B cell (primary cell): ENCODE measurements around the gene ABL1. TPM values are rescaled to one million over a fixed set of nuclear protein-coding genes. Genes with fewer than 3 reads are reported as not detected.

Source experiments
- ATAC-seq: fragments of 200-7000 bp; cut with Tn5 transposase; one replicate; pipeline ENCODE4 v1.10.0; 2021; ENCODE audit warnings: low read depth, mild to moderate bottlenecking, moderate number of reproducible peaks, moderate library complexity
- CTCF ChIA-PET: fragments of 350-600 bp; sonication (Branson Sonifier 250); formaldehyde crosslinking; loops from one replicate; lab custom pipeline; 2021; ENCODE audit warnings: antibody characterized with exemption, inconsistent platforms; lab: Charles Lee
- POLR2A ChIA-PET: fragments of 350-600 bp; sonication (Branson Sonifier 250); formaldehyde crosslinking; loops from one replicate; lab custom pipeline; 2021; ENCODE audit warnings: antibody characterized with exemption; lab: Charles Lee
- DNase-seq: peaks from one replicate; pipeline ENCODE4 v3.0.0; 2013
- H2AFZ ChIP-seq: 2 replicates; pipeline ENCODE4 v1.6.1; 2012; ENCODE audit warnings: mild to moderate bottlenecking, low read depth, low read length; ENCODE audit not compliant: insufficient read depth, poor library complexity, severe bottlenecking
- H3K27ac ChIP-seq, 2 donors: 1 replicate in 1 of 2; 2 replicates in 1 of 2; pipeline ENCODE4 v1.5.1; 2012 to 2013; ENCODE audit warnings: low read length in 2 of 2, mild to moderate bottlenecking in 2 of 2, moderate library complexity in 1 of 2
- H3K27me3 ChIP-seq, 4 experiments: fragments of 200-600 bp in 1 of 4; sonication (generic) in 1 of 4; replicated peaks in 1 of 4; 1 replicate in 2 of 4; 2 replicates in 2 of 4; pipeline versions ENCODE4 v1.6.1 to v1.7.0; 2013 to 2016; ENCODE audit warnings: low read length in 3 of 4, mild to moderate bottlenecking in 2 of 4, mixed read lengths in 1 of 4, moderate library complexity in 1 of 4; ENCODE audit not compliant: insufficient read depth in 4 of 4, control insufficient read depth in 3 of 4; ENCODE audit errors: control extremely low read depth in 1 of 4
- H3K36me3 ChIP-seq, 2 experiments: replicated peaks in 1 of 2; 1 replicate in 1 of 2; 2 replicates in 1 of 2; pipeline versions ENCODE4 v1.6.1 to v1.7.1; 2013; ENCODE audit warnings: low read length in 1 of 2; ENCODE audit not compliant: insufficient read depth in 2 of 2, control insufficient read depth in 1 of 2; ENCODE audit errors: control extremely low read depth in 1 of 2, extremely low read depth in 1 of 2
- H3K4me1 ChIP-seq, 2 donors: fragments of 200-600 bp in 1 of 2; sonication (generic) in 1 of 2; 1 replicate in 1 of 2; 2 replicates in 1 of 2; pipeline versions ENCODE4 v1.5.1 to v1.6.1; 2013 to 2017; ENCODE audit warnings: low read length in 2 of 2; ENCODE audit not compliant: control insufficient read depth in 2 of 2, insufficient read depth in 2 of 2
- H3K4me2 ChIP-seq: replicated peaks from 2 replicates; pipeline ENCODE3; 2012; ENCODE audit warnings: mild to moderate bottlenecking, low read depth, low read length; ENCODE audit not compliant: poor library complexity, severe bottlenecking
- H3K4me3 ChIP-seq, 5 experiments: fragments of 200-600 bp in 1 of 5; sonication (generic) in 1 of 5; 1 replicate in 3 of 5; 2 replicates in 2 of 5; pipeline versions ENCODE4 v1.5.1 to v1.7.0; 2011 to 2016; ENCODE audit warnings: low read length in 4 of 5, mild to moderate bottlenecking in 4 of 5, low read depth in 2 of 5, control low read depth in 1 of 5, moderate library complexity in 1 of 5; ENCODE audit not compliant: insufficient read depth in 1 of 5; ENCODE audit errors: control extremely low read depth in 1 of 5, extremely low read depth in 1 of 5
- H3K79me2 ChIP-seq: fragments of 200-600 bp; sonication (generic); one replicate; pipeline ENCODE4 v1.6.0; 2016; ENCODE audit warnings: low read length; ENCODE audit not compliant: control insufficient read depth, insufficient read depth
- H3K9ac ChIP-seq: fragments of 200-600 bp; sonication (generic); 2 replicates; pipeline ENCODE4 v1.6.1; 2017; ENCODE audit warnings: mild to moderate bottlenecking, low read length, moderate library complexity
- H3K9me3 ChIP-seq, 3 donors: one replicate each; pipeline versions ENCODE4 v1.6.1 to v1.7.1; 2013; ENCODE audit warnings: low read length in 2 of 3; ENCODE audit not compliant: control insufficient read depth in 2 of 3, insufficient read depth in 1 of 3; ENCODE audit errors: control extremely low read depth in 1 of 3
- H4K20me1 ChIP-seq: 2 replicates; pipeline ENCODE4 v1.6.0; 2012; ENCODE audit warnings: mild to moderate bottlenecking, low read length; ENCODE audit not compliant: insufficient read depth, control insufficient read depth, poor library complexity, severe bottlenecking
- H3K27ac Mint-ChIP-seq: one replicate; pipeline ENCODE4 v1.8.0; 2021; ENCODE audit warnings: mixed read lengths
- H3K27me3 Mint-ChIP-seq: one replicate; pipeline ENCODE4 v1.8.0; 2021; ENCODE audit warnings: mixed read lengths
- H3K4me1 Mint-ChIP-seq: one replicate; pipeline ENCODE4 v1.8.0; 2021; ENCODE audit warnings: mixed read lengths
- H3K4me3 Mint-ChIP-seq: one replicate; pipeline ENCODE4 v1.8.0; 2021; ENCODE audit warnings: mixed read lengths
- H3K9me3 Mint-ChIP-seq: one replicate; pipeline ENCODE4 v1.8.0; 2022; ENCODE audit warnings: mixed read lengths; ENCODE audit not compliant: insufficient read depth
- EZH2 ChIP-seq: IDR thresholded peaks from 2 replicates; pipeline ENCODE4 v1.6.1; 2012; ENCODE audit warnings: borderline replicate concordance, low read depth, mild to moderate bottlenecking, moderate library complexity, low read length; ENCODE audit not compliant: insufficient read depth, poor library complexity, severe bottlenecking
- WGBS: methylation state at CpG from one replicate; pipeline ENCODE4 v1.1.5; 2013; ENCODE audit warnings: missing lambda C conversion rate; ENCODE audit not compliant: insufficient coverage; 5-methylcytosine and 5-hydroxymethylcytosine counted together
- intact Hi-C: fragments of 100-400 bp; cut with micrococcal nuclease; formaldehyde crosslinking; loops from one replicate; pipeline ENCODE4 v1.10.0; 2022
- polyA plus RNA-seq: library from polyadenylated mRNA; depleted of rRNA; stranded (reverse); fragments of >200 nt; gene quantifications from 2 replicates; pipeline ENCODE4 v1.2.3, GENCODE V29; 2012
- total RNA-seq, 2 donors: library from RNA; stranded (reverse); fragments of 120-200 nt in 1 of 2; gene quantifications; 1 replicate in 1 of 2; 2 replicates in 1 of 2; pipeline versions ENCODE4 v1.2.3 to v1.2.4, GENCODE V29; 2013 to 2022
- TF ChIP-seq, protein P1 (sequence below): fragments of 200-600 bp; IDR thresholded peaks from one replicate; pipeline ENCODE4 v1.8.0; 2022; ENCODE audit warnings: antibody characterized with exemption, mild to moderate bottlenecking

ABL1 gene
- total and polyA plus RNA-seq, 2 donors (not counting 1 experiment from before 2014, with no cell fraction given): 11.9 to 46.0 TPM

DNA sequence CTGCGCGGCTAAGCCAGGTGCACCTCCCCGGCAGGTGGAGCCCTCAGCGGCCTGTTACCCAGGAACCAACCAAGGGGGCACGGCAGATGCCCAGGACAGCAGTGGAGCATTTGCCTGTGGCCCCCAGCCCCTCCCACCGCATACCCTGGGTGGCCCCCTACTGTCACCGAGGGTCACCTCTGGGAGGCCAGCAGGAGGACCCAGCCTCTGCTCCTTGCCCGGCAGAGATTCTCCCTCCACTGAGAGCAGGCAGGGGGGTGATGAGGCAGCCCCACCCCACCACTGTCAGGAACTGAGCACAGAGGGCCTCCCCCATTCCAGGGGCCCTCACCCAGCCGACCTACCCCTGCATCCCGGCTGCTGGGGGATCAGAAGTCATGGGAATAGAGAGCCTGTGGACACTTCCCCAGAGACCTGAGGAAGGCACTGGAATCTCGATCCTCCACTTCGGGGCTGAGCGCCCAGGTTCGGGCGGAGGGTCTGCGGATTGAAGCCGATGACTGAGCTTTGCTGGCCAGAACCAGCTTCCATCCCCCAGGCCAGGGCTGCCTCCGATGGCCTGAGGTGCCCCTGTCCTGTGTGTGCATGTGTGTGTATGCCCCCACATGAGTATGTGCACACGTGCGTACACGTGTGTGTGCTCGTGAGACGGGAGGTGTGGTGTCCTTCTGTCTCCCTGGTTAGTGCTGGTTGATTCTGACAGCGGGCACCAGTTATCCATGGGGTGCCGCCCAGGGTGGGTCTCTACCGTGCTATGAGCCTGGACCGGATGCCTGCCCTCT is 61.4 kb downstream of the ABL1 start, which contains the start of gene QRFP:
QRFP (minus strand) TSS at position 580 of the 782 bp plus-strand sequence. CDS start 2,974 bp downstream, outside the sequence.
- Histone ChIP-seq H3K4me2 (no peak within 1 kb of the TSS), H3K9ac (no peak within 1 kb of the TSS), H3K9me3 (no peaks in the 10 kb centered on the region), H3K27me3 (peaks cover 0 to 8% (median 0%) of the 10 kb centered on the region in 4 experiments), H3K4me3 (no peak within 1 kb of the TSS), H3K79me2 (no peaks in the 10 kb centered on the region), H2AFZ (no peak within 1 kb of the TSS), H4K20me1 (no peaks in the 10 kb centered on the region), H3K27ac (no peak within 1 kb of the TSS), H3K4me1 (peaks cover 0 to 10% of the 10 kb centered on the region in 2 donors), H3K36me3 (no peaks in the 10 kb centered on the region)
- ChIA-PET POLR2A (no interaction called here), CTCF (no interaction called here)
- no peak within 1 kb of the TSS for H3K27ac Mint-ChIP-seq
- 93% methylated on average over 26 of the region's 27 CpGs for WGBS
- TF ChIP-seq, protein P1, sequence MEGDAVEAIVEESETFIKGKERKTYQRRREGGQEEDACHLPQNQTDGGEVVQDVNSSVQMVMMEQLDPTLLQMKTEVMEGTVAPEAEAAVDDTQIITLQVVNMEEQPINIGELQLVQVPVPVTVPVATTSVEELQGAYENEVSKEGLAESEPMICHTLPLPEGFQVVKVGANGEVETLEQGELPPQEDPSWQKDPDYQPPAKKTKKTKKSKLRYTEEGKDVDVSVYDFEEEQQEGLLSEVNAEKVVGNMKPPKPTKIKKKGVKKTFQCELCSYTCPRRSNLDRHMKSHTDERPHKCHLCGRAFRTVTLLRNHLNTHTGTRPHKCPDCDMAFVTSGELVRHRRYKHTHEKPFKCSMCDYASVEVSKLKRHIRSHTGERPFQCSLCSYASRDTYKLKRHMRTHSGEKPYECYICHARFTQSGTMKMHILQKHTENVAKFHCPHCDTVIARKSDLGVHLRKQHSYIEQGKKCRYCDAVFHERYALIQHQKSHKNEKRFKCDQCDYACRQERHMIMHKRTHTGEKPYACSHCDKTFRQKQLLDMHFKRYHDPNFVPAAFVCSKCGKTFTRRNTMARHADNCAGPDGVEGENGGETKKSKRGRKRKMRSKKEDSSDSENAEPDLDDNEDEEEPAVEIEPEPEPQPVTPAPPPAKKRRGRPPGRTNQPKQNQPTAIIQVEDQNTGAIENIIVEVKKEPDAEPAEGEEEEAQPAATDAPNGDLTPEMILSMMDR: no peak
- no peak for TF ChIP-seq EZH2
- intact Hi-C loops: no loop called here
- peaks cover 6% of the 10 kb centered on the region for H3K4me1 Mint-ChIP-seq
- H3K27me3 Mint-ChIP-seq: no peaks in the 10 kb centered on the region
- ATAC-seq: no peak
- no peak for DNase-seq
- H3K9me3 Mint-ChIP-seq: no peaks in the 10 kb centered on the region
- no peak within 1 kb of the TSS for H3K4me3 Mint-ChIP-seq

DNA sequence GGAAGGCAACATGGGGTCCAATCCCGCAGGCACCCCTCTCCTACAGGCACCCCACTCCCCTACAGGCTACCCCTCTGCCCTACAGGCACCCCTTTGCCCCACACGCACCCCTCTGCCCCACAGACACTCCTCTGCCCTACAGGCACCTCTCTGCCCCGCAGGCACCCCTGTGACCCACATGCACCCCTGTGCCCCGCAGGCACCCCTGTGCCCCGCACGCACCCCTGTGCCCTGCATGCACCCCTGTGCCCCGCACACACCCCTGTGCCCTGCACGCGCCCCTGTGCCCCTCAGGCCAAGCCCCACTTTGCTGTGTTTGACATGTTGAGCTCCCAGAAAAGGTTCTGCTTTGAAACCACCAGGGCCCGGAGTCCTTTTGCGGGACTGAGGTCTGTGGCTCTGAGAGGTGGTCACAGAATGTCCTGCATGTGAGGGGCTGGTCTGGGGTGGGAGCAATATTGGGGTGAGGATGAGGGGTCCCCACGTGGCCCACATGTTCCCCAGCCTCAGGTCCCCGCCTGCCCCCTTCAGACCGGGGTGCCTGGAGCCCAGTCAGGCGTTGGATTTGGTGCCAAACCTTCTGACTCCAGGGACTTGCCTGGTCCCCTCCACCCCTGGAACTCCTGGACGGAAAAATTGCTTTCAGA is 62.2 kb downstream of the ABL1 start:
- no peak overlapping the region for H3K4me3 Mint-ChIP-seq
- Histone ChIP-seq H4K20me1 (no peaks in the 10 kb centered on the region), H3K36me3 (no peaks in the 10 kb centered on the region), H3K4me3 (no peak overlapping the region), H3K79me2 (no peaks in the 10 kb centered on the region), H3K9me3 (no peaks in the 10 kb centered on the region), H3K4me2 (no peak overlapping the region), H3K27me3 (peaks cover 0 to 8% (median 0%) of the 10 kb centered on the region in 4 experiments), H3K9ac (no peak overlapping the region), H3K4me1 (peaks cover 0 to 10% of the 10 kb centered on the region in 2 donors), H3K27ac (no peak overlapping the region), H2AFZ (no peak overlapping the region)
- no peaks in the 10 kb centered on the region for H3K9me3 Mint-ChIP-seq
- ATAC-seq (no peak), DNase-seq (no peak)
- WGBS: 90% methylated on average over 15 of the region's 16 CpGs
- intact Hi-C loops: no loop called here
- POLR2A ChIA-PET: no interaction called here
- H3K27me3 Mint-ChIP-seq: no peaks in the 10 kb centered on the region
- TF ChIP-seq, protein P1: no peak
- TF ChIP-seq EZH2: no peak
- peaks cover 6% of the 10 kb centered on the region for H3K4me1 Mint-ChIP-seq
- H3K27ac Mint-ChIP-seq: no peak overlapping the region
- CTCF ChIA-PET: no interaction called here
